HL-60/S4 treated with phorbol 12-myristate 13-acetate at 8.2 ng/mL for 4 days and 3 days (cell line): Measurements from ENCODE around the gene PLEKHJ1.

Experiments used
- in situ Hi-C: fragments of 300-500 bp; cut with MboI; formaldehyde crosslinking; loops from 2 replicates; pipeline ENCODE4 v1.15.0; 2022; ENCODE audit warnings: low sequenced_read_pairs

The PLEKHJ1 gene

DNA sequence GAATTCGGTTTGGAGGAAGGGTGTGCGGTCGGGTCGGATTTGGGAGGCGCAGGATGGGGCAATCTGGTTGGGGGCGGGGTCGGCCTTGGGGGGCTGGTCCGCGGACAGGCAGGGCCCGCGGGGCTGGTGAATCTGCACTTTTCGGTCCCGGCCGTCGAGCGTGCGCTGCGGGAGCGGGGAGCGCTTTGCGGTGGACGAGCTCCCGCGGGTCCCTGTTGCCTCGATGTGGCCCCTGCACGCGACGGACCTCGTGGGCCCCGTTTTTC lies 34.0 kb upstream of the PLEKHJ1 start:
- in situ Hi-C loops: no loop called here

DNA sequence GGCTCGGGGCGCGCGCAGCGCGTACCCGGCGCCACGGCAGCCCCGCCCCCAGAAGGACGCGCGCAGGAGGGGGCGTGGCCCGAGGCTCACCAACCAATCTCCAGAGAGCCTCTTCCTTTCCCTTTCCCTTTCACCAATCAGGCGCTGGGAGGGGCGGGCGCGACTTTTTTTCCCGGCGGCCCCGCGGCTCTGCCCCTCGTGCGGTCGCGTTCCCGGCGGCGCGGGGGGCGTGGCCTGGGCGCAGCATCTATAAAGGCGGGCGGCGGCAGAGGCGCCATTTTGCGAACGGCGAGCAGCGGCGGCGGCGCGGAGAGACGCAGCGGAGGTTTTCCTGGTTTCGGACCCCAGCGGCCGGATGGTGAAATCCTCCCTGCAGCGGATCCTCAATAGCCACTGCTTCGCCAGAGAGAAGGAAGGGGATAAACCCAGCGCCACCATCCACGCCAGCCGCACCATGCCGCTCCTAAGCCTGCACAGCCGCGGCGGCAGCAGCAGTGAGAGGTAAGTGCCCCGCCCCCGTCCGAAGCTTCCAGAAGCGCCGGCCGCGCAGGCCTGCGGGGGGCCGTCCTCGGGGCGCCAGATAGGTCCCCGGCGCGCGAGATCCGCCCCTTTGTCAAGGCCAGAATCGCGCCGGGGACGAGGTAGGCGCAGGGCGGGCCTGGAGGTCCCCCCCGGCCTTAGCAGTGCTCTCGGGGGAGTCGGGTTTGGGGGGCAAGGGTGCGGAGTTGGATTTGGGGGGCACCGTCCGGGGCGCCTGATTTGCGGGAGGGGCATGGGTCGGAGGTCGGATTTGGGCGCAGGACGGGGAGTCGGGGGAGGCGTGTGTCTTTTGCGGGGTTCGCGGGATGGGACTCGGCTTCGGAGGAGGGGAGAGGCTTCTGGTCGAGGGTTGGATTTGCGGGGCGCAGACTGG lies 33.4 kb upstream of the PLEKHJ1 start:
- in situ Hi-C loops: no loop called here

DNA sequence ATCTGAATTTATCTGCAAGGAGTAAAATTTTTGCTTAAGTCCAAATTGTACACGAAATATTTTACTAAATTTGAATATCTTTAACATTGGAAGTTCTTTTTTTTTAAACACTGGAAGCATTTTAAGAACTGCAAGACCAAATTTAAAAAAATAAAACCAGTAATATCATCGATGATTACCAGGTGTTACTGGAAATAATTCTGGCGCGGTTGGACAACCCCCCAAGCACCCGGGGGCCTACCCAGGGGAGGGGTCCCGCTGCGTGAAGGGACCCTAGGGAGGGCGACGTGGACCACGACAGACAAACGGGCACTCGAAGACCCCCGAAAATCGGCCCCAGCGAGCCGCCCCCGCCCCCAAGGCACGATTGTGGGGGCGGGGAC lies 32.7 kb upstream of the PLEKHJ1 start:
- in situ Hi-C loops: no loop called here

DNA sequence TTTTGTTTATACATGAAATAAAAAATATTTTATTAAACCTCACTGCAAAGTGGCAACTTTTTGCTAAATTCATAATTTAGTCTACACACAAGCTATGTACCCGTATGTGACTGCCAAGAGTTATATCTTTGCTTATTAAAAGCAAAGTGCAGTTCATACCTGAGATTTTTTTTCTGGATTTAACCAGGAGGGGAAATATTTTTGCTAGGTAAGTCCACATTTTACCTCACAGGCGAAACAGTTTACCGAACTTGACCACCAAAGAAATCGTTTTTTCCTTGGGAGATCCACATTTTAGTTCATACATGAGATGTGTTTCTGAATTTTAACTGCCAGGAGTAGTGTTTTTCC lies 32.3 kb upstream of the PLEKHJ1 start:
- in situ Hi-C loops: no loop called here

DNA sequence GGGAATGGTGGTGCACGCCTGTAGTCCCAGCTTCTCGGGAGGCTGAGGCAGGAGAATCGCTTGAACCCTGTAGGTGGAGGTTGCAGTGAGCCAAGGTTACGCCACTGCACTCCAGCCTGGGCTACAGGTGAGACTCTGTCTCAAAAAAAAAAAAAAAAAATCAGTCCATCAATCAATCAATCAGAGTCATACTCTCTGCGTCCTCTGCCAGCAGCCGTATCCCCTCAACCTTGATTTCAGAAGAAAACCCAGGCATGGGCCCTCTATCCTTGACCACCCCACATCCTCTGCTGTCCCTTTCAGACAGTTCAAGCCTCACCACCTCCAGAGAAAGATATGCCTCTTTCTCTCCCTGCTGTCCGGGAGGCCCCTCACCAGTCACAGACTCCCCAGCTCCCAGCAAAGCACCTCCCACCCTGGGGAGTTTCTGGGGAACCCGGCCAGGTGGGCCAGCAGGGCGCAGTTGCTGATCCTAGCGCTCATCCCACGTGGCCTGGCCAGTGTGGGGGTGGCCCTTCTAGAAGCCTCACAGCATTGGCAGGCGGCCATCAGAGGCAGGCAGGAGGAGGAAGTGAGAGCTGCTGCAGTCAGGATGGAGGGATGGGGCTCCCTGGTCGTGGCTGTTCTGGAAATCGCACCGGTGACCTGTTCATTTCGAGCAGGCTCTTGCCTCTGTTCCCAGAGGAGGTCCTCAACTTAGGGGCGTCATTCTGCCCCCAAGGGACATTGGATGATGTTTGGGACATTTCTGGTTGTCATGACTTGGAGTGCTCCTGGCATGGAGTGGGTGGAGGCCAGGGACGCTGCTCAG lies 30.3 kb upstream of the PLEKHJ1 start:
- in situ Hi-C loops: no loop called here

DNA sequence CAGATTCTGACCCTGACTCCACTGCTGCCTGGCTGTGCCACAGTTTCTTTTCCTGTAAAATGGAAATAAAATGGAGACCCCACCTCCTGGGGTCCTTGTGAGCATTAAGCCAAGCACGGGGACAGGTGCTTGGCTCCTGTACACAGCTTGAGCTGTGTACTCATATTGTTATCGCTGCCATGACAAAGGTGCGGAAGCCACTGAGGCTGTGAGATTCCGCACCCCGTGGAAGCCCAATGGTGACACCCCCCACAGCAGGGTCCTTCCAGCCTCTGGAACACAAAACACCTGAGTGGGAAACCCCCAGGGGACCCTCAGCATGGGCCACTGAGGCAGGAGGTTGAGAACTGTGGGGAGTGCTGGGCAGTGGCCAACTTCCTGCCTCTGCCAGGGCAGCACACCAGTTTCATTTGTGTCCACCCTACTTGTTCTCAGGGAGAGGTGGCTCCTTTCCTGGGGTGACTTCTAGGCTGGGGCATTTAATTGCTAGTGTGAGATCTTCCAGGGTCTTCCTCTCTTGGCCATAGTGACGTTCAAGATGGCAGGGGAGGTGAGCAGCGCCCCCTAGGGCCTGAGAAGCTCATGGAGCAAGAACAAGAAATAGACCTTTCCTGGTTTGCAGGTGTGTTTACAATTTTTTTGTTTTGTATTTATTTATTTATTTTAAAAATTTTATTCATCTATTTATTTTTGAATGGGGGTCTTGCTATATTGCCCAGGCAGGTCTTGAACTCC lies 25.5 kb upstream of the PLEKHJ1 start:
- in situ Hi-C loops: no loop called here

DNA sequence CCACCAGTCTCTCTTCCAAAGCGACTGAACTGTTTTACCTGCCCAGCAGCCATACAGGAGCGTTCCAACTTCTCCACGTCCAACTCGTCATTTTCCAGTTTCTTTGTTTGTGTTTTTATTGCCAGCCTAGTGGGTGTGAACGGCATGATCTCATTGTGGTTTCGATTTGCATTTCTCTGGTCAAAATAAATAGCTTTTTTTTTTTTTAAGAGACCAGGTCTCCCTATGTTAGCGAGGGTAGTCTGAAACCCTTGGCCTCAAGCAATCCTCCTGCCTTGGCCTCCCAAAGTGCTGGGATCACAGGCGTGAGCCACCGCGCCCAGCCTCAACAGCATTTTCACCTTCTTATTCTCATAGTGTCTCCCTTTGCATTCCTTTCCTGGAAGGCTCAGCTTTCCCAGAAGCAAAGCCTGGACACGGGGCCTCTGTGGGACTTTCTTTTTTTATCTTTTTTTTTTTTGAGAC lies 24.2 kb upstream of the PLEKHJ1 start:
- in situ Hi-C loops: no loop called here

DNA sequence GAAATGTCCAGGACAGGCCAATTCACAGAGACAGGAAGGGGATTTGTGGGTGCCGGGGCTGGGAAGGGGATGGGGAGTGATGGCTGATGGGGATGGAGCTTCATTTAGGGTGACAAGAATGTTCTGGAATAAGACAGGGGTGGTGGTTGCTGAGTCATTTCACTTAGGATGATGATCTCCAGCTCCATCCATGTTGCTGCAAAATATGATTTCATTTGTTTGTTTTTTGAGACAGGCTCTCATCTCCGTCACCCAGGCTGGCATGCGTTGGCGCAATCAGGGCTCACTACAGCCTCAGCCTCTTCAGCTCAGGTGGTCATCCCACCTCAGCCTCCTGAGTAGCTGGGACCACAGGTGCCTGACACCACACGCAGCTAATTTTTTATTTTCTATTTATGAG lies 23.2 kb upstream of the PLEKHJ1 start:
- in situ Hi-C loops: no loop called here

DNA sequence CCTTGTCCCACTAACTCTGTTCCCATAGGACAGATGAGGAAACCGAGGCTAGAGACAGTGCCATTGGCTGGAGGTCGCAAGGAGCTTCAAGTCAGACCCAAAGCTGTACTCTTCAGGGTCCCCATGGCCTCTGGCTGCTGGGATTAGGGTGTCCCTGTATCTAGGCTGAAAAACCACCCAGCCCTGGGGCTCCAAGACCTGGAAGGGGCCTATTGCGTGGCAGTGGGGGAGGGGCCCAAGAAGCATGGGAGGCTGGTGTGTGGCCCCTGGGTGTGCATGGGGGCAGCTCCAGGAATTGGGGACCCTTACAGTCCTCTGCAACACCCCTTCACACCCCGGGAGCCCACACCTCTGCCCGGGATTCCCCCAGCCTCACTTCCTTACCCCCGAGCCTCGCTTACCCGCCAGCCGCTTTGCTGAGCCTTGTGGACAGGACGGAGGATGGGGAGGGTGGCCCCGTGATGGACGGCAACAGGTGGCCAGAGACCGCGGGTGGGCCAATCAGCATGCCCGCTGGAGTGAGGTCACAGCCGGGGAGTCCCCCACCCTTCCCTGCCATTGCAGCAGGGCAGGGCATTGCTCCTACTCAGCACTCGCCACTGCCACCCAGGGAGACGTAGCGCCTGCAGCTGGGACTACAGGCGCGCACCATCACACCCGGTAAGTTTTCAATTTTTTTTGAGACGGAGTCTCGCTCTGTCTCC lies 20.0 kb upstream of the PLEKHJ1 start, which contains the start of gene JSRP1:
TSS of gene JSRP1 (minus strand) at position 436 of the 704 bp plus-strand sequence. CDS start 1,103 bp downstream, outside the sequence.
- in situ Hi-C loops: no loop called here

DNA sequence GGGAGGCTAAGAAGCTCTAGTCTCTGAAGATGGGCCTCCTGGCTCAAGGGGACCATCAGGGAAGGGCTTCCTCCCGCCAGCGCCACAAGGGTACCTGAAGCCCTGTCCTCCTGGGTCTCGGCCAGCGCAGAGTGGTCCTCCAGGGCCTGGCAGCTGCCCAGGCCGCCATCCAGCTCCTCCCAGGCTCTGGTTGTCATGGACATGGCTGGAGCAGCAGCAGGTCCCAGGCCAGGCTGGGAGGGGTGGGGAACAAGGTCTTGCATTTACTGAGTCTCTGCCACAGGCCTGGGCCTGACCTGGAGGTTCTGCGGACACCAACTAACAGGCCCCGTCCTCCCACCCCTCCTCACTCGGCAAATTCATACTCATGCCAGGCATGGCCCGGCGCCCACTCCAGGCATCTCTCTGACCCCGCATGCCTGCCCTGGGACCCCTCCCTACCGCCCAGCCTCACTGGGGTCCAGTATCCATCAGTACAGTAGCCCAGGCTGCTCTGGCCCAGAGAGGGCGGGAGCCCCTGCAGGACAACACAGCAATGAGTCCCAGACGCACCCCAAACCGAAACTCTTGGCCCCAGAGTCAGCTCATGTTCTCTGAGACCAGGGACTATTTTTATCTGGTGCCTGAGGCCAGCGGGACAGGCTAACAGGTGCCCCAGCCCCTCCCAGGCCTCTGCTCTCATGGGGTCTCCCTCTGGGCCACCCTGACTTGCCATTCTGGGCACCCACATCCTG lies 19.1 kb upstream of the PLEKHJ1 start:
- in situ Hi-C loops: no loop called here

DNA sequence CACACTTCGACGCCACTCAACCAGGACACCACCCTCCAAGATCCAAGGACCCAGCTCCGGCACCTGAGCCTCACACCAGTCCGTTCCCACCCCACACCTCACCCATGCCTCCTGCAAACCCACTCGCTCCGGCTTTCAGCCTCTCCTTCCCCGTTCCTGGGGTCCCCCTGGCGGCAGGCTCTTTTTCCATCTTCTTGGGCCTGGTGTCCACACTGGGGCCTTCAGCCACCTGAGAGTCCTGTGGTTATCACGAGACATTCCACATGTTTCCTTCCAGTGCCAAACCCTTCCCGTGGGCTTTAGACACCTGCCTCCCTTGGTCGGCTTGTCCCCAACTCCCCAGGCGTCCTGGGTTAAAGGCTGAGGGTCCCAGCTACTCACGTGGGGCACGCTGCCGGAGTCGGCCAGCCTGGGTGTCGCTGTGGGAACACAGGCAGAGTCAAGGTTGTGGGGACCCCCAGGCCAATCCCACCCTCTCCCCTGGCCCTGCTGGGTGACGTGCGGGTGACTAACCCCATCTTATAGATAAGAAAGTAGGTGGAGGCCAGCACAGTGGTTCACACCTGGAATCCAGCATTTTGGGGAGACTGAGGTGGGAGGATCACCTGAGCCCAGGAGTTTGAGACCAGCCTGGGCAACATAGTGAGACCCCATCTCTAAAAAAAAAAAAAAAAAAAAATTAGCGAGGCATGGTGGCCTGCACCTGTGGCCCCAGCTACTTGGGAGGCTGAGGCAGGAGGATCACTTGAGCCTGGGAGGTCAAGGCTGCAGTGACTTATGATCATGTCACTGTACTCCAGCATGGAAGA lies 18.1 kb upstream of the PLEKHJ1 start:
- in situ Hi-C loops: no loop called here

DNA sequence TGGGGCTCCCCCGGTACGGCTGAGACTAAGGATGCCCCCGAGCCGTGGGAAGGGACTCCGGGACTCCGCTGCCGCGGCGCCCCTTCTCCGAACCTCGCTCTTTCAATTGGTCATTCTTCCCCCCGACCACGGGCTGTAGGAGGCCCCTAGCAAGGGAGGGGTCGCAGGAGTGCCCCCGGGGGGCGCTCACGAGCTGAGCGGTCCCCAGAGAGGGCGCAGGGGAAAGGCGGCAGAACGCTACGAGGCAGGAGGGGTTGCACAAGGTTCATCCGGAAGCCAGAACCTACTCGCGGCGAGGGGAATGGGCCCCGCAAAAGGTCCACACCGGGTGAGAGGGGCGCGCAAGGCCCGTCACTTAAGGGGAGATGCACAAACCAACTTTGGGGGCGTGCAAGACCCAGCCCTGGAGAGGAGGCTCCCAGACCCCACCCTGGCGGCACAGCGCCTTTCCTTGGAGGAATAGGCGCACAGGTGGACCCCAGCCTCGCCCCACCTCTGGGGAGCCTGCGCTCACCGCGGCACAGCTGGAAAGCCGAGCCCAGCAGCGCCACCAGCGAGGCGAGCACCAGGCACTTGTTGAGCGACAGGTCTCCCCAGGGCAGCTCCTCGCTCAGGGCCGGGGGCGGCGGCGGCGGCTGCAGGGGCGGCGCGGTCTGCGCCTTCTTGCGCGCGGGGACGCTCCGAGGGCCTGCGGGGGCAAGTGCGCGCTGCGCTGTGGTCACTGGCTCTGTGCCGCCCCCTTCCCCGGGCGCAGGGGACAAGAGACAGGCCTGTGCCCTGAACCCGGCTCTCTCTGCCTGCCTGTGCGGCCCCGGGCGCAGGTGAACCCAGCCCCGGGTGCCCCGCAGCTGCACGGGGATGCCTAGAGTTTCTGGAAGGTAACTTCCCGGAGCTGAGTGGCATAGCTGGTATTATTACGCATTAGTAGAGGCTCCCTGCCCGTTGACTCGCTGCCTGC lies 17.3 kb upstream of the PLEKHJ1 start:
- in situ Hi-C loops: no loop called here

DNA sequence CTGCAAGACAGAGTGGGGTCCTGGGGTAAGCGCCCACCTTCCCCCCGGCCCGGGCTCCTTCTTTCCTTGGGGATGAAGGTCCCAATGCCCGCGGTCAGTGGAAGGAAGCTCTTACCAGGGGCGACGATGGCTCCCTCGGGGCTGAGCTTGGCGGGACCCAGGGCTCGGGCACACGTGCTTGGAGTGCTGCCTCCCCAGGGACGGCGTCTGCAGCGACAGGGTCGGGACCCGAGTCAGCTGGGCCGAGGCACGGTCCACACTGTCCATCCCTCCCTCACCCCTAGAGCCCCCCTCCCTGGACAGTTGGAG lies 16.6 kb upstream of the PLEKHJ1 start:
- in situ Hi-C loops: no loop called here

DNA sequence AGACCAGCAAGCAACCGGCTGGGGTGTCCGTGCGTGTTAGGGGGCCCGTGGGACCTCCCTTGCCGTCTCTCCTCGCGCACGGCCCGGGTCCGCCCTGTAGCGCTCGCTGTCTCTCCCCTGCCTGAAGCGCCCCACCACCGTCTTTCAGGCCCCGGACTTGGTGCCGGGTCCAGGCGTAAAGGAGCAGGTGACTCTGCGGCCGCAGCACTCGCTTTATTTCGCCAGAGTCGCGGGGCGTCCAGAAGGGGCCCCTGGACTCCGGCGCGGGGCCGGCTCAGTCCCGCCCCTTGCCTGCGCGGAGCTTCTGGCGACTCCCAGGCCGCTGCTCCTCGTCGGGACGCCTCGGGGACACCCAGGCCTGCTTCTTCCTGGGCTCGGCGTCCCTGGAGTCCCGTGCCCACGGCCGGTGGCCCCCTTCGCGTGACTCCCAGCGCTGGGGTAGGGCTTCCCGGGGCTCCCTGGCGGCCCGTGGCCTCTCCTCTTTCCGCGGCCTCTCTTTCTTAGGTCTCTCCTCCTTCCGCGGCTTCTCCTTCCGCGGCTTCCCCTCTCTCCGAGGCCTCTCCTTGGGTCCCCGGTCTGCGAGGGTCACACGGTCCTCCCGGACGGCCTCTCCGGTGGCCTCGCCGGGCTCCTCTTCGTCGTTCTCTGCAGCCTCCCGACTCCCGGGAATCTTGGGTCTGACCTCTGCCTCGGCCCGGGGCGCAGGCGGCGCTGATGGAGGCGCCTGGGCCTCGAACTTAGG lies 16.1 kb upstream of the PLEKHJ1 start:
- in situ Hi-C loops: no loop called here

DNA sequence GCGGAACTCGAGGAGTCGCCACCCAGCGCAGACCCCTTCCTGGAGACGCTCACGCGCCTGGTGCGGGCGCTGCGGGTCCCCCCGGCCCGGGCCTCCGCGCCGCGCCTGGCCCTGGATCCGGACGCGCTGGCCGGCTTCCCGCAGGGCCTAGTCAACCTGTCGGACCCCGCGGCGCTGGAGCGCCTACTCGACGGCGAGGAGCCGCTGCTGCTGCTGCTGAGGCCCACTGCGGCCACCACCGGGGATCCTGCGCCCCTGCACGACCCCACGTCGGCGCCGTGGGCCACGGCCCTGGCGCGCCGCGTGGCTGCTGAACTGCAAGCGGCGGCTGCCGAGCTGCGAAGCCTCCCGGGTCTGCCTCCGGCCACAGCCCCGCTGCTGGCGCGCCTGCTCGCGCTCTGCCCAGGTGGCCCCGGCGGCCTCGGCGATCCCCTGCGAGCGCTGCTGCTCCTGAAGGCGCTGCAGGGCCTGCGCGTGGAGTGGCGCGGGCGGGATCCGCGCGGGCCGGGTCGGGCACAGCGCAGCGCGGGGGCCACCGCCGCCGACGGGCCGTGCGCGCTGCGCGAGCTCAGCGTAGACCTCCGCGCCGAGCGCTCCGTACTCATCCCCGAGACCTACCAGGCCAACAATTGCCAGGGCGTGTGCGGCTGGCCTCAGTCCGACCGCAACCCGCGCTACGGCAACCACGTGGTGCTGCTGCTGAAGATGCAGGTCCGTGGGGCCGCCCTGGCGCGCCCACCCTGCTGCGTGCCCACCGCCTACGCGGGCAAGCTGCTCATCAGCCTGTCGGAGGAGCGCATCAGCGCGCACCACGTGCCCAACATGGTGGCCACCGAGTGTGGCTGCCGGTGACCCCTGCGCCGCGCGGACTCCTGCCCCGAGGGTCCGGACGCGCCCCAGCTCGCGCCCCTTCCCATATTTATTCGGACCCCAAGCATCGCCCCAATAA lies 15.3 kb upstream of the PLEKHJ1 start:
- in situ Hi-C loops: no loop called here

DNA sequence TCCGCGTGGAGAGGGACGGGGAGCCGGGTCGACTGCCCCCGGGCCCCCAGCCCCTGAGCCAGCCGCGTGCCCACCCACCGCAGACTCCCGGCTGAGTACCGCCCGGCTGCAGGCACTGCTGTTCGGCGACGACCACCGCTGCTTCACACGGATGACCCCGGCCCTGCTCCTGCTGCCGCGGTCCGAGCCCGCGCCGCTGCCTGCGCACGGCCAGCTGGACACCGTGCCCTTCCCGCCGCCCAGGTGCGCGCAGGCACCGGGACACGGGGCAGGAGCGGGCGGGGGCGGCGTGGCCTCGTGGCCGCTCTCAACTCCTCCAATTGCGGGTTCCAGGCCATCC lies 14.6 kb upstream of the PLEKHJ1 start:
- in situ Hi-C loops: no loop called here
